ENCODE data around the gene SUCLG2.
A peak's percentile ranks its signal among the peaks of the same experiment; 100 is the strongest.

SUCLG2 gene

GRCh38 chr3:67384016-67384415 lies 270.4 kb downstream of the SUCLG2 start:
- no peak for DNase-seq (ENCODE audit: low spot score)

- DNase-seq (ENCODE audit: low spot score) = no peak
Observed at GRCh38 chr3:67383379-67383778, 271.0 kb downstream of the SUCLG2 start.

- DNase-seq (ENCODE audit: low spot score) = no peak
Observed at GRCh38 chr3:67382536-67382935, 271.9 kb downstream of the SUCLG2 start.

DNA sequence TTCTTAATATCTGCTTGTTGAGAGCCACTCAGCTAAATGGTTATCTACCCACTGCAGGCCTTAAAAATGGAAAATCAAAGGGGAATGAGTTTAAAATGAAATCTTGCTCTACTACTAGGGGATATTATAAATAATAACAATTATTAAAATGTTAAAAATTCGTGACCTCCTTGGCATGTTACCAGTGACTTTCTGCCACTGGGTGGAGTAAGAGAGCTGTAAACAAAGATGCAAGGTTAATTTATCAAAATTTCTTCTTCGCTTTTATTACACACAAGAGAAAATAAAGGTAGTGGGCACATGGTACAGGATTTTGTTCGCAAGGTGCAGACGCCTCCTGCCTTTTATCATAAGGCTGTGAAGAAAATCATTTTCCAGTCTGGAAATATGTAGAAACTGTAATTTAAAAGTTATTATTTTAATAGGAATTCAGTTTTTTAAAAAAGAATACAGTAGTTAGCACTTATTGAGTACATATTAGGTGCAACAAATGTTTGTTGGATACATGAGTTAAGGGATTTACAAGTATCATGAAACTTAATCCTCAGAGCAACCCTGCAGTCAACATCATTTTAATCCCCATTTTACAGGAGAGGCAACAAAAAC lies 272.6 kb downstream of the SUCLG2 start:
- DNase-seq (ENCODE audit: low spot score) = no peak

DNA sequence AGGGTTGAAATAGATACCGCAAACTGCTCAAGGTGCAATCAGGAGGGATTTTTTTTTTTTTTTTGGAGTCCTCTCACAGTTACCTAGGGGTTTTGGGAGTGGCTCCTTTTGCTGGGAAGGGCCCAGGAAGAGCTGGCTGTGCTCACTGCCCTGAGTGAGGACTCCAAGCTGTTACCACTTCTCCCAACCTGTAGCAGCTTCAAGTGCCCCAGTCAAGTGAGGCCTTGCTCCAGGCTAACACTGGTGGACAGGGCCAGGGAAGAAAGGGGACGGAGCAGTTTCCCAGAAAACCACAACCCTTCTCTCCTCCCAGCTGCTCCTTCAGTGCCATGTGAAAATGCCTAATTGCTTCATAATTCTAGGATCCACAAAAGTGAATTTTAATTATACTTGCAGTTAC lies 274.3 kb downstream of the SUCLG2 start:
- no peak for DNase-seq (ENCODE audit: low spot score)

DNA sequence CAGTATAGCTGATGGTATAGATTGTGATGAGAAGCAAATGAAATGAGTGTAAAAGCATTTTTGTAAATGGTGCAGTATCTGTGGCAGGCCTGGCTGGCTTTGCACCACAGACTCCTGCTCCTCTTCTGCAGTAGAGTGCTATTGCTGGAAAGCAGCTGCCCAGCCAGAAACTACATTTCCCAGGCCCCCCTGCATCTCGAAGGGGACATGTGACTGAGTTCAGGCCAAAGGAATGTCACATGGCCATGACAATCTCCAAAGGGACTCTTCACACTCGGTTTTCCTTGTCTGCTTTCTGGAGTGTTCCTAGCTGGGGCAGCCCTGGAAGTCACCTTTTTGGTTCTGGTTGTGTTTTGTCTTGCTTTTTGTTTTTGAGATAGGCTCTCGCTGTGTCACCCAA lies 277.1 kb downstream of the SUCLG2 start:
- DNase-seq (ENCODE audit: low spot score) = no peak

- no peak for DNase-seq (ENCODE audit: low spot score)
Observed at GRCh38 chr3:67376416-67376815, 278.0 kb downstream of the SUCLG2 start.

- no peak for DNase-seq (ENCODE audit: low spot score)
Observed at GRCh38 chr3:67375976-67376375, 278.4 kb downstream of the SUCLG2 start.

- DNase-seq (ENCODE audit: low spot score) = no peak
Observed at GRCh38 chr3:67362686-67363085, 291.7 kb downstream of the SUCLG2 start.

- DNase-seq (ENCODE audit: low spot score) = no peak
Observed at GRCh38 chr3:67361770-67362169, 292.6 kb downstream of the SUCLG2 start.

- DNase-seq (ENCODE audit: low spot score) = no peak
Observed at GRCh38 chr3:67361323-67361722, 293.1 kb downstream of the SUCLG2 start.

- DNase-seq (ENCODE audit: low spot score) = peak; percentile 50
Observed at GRCh38 chr3:67357610-67358458, 296.6 kb downstream of the SUCLG2 start.

DNA sequence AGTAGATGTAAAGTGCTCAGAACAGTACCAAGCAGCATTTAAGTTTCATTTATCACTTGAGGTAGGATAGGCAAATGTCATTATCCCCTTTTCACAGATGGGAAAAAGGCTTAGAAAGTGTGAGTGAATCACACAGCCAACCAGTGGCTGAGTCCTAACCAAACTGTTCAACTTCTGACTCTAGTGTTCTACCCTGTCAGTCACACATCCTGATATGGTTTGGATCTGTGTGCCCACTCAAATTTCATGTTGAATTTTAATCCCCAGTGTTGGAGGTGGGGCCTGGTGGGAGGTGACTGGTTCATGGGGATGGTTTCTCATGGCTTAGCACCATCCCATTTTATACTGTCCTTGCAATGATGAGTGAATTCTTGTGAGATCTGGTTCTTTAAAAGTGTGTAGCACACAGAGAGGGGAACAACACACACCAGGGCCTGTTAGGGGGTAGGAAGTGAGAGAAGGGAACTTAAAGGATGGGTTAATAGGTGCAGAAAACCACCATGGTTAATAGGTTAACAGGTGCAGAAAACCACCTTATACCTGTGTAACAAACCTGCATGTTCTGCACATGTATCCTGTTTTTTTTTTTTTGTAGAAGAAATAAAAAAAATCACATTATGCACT lies 304.7 kb downstream of the SUCLG2 start:
- no peak for DNase-seq (ENCODE audit: low spot score)

DNA sequence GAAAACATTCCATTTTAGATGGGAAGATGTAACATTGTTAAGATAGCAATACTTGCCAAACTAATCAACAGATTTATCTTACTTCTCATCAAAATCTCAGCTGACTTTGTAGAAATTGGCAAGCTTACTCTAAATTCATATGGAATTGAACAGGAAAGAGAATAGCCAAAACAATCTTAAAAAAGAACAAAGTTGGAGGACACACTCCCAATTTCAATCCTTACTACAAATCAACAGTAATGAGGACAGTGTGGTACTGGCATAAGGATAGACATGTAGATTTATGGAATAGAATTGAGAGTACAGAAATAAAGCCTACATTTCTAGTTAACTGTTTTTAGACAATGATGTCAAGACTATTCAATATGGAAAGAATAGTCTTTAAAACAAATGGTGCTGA lies 308.3 kb downstream of the SUCLG2 start:
- DNase-seq (ENCODE audit: low spot score) = no peak

GRCh38 chr3:67335813-67336212 lies 318.6 kb downstream of the SUCLG2 start:
- DNase-seq (ENCODE audit: low spot score) = no peak

- no peak for DNase-seq (ENCODE audit: low spot score)
Observed at GRCh38 chr3:67334588-67334987, 319.8 kb downstream of the SUCLG2 start.

- no peak for DNase-seq (ENCODE audit: low spot score)
Observed at GRCh38 chr3:67329358-67329757, 325.1 kb downstream of the SUCLG2 start.

DNA sequence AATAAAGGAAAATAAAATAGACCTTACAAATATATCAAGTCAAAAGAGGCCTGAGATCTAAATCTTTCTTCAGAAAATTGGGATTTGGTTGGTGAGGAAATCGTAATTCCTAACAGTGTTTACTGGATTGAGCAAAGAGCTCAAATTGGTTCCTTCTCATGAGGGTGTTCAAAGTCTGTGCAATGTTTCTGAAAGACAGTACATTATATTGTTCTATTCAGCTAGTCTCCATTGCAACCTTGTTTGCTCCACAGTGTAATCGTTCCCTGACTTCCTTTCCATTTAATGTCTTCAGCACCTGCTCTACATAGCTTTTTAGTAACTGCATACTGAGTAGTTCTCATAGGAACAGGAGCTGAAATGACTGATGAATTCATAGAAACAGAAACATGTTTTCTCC lies 326.8 kb downstream of the SUCLG2 start:
- no peak for DNase-seq (ENCODE audit: low spot score)

DNA sequence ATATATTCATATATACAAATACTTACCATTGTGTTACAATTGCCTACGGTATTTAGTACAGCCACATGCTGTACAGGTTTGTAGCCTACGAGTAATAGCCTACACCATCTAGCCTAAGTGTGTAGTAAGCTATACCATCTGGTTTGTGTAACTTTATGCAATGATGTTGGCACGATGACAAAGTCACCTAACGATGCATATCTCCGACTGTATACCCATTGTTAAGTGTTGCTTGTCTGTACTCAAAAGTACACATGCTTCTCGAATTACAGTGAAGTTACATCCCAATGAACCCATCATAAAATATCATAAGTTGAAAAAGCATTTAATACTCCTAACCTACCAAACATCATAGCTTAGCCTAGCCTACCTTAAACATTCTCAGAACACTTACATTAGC lies 329.2 kb downstream of the SUCLG2 start:
- no peak for DNase-seq (ENCODE audit: low spot score)
